ENCODE data around the gene HELQ. TPM values are rescaled to one million over a fixed set of nuclear protein-coding genes. Genes with fewer than 3 reads are reported as not detected.
"Not testable (repeated sequence)": the region's sequence is repeated elsewhere in the genome, so short reads cannot be mapped to it uniquely, and the experiment has no call there.

The HELQ gene, protein sequence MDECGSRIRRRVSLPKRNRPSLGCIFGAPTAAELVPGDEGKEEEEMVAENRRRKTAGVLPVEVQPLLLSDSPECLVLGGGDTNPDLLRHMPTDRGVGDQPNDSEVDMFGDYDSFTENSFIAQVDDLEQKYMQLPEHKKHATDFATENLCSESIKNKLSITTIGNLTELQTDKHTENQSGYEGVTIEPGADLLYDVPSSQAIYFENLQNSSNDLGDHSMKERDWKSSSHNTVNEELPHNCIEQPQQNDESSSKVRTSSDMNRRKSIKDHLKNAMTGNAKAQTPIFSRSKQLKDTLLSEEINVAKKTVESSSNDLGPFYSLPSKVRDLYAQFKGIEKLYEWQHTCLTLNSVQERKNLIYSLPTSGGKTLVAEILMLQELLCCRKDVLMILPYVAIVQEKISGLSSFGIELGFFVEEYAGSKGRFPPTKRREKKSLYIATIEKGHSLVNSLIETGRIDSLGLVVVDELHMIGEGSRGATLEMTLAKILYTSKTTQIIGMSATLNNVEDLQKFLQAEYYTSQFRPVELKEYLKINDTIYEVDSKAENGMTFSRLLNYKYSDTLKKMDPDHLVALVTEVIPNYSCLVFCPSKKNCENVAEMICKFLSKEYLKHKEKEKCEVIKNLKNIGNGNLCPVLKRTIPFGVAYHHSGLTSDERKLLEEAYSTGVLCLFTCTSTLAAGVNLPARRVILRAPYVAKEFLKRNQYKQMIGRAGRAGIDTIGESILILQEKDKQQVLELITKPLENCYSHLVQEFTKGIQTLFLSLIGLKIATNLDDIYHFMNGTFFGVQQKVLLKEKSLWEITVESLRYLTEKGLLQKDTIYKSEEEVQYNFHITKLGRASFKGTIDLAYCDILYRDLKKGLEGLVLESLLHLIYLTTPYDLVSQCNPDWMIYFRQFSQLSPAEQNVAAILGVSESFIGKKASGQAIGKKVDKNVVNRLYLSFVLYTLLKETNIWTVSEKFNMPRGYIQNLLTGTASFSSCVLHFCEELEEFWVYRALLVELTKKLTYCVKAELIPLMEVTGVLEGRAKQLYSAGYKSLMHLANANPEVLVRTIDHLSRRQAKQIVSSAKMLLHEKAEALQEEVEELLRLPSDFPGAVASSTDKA
- 15.3 TPM for total RNA-seq
- long read RNA-seq, transcript HELQ-202 (2 exons, 744 nt) = major isoform, 7 of 27 reads
- long read RNA-seq, partial matches to known transcripts = 8 of 27 reads
- long read RNA-seq, other reads (novel, unspliced or antisense) = 4 of 27 reads

DNA sequence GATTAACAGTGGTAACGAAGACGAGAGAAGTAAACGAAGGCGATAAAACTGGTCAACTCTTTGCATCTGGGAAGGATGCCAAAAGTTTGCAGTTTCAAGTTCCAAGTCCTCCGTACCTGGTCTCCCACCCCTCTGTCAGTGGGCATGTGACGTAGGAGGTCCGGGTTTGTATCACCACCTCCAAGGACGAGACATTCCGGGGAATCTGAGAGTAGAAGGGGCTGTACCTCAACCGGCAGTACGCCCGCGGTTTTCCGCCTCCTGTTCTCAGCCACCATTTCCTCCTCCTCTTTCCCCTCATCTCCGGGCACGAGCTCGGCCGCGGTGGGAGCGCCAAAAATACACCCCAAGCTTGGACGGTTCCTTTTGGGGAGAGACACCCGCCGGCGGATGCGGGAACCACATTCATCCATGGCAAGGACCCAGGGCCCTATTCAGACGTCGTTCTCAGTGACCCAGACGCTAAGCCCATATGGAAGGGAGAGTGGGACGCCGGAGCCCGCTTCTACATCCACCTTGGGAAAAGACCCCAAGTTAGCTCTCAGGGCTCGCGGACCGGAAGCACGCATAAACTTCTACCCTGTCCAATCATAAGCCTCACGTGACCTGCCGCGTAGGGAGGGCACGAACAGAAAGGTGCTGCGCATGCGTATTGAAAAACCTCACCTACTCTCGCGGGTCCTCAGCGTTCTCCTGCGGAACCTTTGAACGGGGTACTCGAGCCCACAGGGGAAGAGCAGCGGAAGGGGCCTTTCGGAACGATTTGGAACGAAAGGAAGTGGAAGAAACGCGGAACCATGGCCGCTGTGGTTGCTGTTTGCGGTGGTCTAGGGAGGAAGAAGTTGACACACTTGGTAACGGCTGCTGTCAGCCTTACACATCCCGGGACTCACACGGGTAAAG, at the start of gene HELQ, which contains the start of gene MRPS18C:
Gene HELQ, minus strand, starts transcription at position 543 of the 903 bp plus-strand sequence. Its CDS starts 130 bp downstream, at position 413.
Gene MRPS18C, plus strand, starts transcription at position 778 of the 903 bp plus-strand sequence. Its CDS starts 20 bp downstream, at position 798.
- peak; percentile 99 for ATAC-seq
- intact Hi-C loops (cut with micrococcal nuclease) = loop anchor here (10.0 kb wide), 1 partner anchor 171 kb away; the partner anchor contains the start of gene COQ2
- peak; percentile 94 for DNase-seq

DNA sequence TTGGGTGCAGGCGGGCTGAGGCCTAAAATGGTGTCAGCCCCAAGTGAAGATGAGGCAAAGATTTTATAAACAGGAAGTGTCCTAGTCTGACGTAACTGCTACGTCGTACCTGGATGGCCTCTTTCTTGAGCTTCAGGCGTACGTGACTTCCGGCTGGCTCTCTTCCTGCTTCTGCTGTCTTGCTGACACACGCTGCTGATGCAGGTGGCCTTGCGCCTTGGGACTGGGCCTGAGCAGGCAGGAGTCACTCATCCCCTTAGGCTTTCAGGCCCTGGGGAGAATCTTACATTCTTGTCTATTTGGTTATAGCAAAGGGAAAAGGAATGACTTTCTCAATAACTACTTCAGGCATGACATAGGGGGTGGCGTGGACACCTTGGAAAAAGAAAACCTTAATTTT, 49.4 kb upstream of the HELQ start:
- ATAC-seq = no peak
- intact Hi-C loops (cut with micrococcal nuclease) = no loop called here

DNA sequence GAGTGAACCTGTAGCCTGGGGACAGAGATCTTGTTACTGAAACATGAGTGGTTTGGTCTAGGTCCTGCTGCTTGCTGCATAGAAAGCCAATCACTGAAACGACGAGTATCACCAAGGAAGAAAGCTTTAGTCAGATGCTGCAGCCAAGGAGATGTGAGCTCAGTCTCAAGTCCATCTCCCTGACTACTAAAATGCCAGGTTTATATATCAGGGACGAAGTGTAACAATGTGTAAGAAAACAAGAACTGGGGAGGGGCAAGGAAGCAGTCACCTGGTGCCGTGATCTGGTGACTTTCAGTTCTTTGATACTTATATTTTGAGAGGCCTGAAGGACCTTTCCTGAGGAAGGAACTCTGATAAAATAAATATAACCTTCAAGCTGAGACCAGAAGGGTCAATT, 48.9 kb upstream of the HELQ start:
- intact Hi-C loops (cut with micrococcal nuclease) = no loop called here
- DNase-seq (no peak), ATAC-seq (no peak)

More for the DNA sequence above, 49.4 kb upstream of the HELQ start:
- DNase-seq = no peak

DNA sequence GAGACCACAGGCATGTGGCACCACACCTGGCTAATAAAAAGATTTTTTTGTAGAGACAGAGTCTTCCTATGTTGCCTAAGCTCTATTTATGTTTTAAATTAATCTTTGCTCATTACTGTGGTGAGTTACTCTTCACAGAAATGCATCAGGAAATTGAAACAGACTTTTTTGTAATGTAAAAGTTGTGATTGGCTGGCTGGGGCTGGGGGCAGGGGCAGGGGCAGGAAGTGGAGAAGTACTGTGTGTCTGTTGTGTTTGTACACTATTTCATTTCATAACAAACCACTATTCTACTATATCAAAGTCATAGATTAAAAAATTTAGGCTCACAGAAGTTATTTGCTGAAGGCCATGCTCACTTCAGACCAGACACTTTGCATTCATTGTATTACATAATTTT, 48.4 kb upstream of the HELQ start:
- no peak for ATAC-seq
- intact Hi-C loops (cut with micrococcal nuclease) = no loop called here

DNA sequence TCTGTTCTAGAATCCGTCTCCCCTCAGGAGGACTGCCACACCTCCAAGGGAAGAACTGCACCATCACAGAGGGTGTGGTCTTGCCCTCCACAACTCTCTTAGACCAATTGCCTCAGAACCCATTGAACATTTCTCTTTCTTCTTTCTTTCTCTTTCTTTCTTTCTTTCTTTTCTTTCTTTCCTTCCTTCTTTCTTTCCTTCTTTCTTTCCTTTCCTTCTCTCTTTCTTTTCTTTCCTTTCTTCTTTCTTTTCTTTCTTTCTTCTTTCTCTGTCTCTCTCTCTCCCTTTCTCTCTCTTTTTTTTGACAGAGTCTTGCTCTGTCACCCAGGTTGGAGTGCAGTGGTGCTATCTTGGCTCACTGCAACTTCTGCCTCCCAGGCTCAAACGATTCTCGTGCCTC, 46.0 kb upstream of the HELQ start:
- DNase-seq; ATAC-seq; intact Hi-C loops (cut with micrococcal nuclease): not testable (repeated sequence)

More for the DNA sequence above, 48.4 kb upstream of the HELQ start:
- DNase-seq = no peak

DNA sequence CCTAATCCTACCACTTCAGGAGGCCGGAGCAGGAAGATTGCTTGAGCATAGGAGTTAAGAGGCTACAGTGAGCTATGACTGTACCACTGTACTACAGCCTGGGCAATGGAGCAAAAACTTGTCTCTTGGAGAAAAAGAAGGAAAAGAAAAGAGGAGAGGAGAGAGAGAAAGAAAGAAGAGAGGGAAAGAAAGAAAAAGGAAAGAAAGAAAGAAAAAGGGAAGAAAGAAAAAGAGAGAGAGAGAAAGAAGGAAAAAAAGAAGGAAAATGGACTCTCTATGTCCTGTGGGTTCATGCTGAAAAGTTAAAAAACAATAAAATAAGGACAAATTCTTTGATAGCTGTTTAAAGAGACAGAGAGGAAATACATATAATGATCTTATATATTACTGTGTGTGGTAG, 42.6 kb upstream of the HELQ start:
- ATAC-seq = no peak
- intact Hi-C loops (cut with micrococcal nuclease) = no loop called here
- DNase-seq = no peak

DNA sequence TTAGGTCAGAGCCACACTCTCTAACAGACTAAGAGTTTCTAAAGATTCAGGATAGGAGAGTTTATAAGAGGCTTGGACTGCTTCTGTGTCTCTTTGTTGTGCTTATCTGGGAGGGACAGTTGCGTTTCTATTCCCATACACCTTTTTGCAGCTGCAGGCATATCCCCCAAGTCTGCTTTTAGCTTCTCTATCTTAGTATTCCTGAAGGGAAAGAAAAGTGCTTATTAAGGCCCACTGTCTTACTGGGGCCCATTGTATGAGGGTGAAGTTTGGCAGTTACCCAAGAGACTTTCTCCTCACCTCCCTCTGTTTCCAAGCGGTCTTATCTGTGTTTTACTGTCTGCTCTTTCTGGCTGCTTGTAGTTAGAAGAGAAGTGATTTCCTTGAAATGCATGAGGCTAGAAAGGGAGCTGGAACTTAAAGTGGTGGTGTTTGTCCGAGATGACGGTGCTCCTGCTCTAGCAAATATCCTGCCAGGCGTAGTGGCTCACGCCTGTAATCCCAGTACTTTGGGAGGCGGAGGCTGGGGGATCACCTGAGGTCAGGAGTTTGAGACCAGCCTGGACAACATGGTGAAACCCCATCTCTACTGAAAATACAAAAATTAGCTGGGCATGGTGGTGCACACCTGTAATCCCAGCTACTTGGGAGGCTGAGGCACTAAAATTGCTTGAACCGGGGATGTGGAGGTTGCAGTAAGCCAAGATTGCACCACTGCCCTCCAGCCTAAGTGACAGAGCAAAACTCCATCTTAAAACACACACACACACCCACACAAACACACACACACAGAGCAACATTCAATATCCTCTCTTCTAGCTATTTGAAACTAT, 40.7 kb upstream of the HELQ start:
- ATAC-seq; DNase-seq; intact Hi-C loops (cut with micrococcal nuclease): not testable (repeated sequence)

DNA sequence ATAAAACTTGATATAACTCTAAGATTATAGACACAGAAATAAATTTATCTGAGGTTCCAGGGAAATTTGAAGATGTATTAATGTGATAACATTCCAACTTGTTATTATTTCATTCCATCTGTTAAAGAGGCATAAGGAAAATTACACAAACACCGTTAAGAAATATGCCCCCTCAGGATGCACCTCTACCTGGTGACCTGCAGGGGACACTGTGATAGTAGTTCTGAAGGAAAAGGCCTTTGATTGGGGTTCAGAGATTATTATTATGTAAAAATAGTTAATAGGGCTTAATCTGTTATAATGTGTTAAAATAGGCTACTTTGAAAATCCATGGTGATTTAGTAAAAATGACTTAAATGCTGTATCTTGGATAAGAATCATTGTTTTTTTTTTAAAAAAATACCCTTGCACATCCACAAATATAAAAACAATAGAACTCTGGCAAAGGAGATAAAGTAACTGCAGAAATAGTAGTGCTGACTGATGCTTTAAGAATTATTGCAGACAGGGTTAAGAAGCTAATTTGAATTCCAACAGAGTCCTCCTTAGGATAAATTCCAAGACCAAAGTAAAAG, 35.3 kb upstream of the HELQ start:
- no peak for ATAC-seq
- no peak for DNase-seq
- intact Hi-C loops (cut with micrococcal nuclease) = no loop called here

DNA sequence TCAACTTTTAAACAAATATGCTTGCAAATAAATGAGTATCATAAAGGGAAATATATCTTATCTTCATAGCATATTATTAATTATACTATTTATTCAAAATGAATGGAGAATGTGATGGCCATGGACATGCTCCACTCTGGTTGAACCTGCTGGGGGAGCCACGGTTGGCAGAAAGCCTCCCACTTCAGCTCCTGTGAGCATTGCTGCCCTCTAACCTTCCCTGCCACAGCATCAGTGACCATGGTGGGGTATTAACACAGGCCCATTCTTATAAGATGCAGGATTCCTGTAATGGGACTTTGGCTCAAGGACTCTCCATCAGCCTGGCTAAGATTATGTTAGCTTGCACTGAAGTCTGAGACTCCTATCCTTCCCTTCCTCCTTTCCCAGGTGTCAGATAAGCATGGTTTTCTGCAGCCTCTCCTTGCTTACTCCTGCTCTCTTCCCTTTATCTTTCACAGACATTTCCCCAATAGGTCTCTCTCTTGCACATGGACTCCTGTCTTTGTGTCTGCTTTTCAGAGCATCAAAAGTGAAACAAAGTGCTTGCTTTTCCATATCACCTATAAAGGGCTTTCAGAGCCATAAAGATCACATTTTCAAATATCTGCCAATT, 34.2 kb upstream of the HELQ start:
- no peak for ATAC-seq

DNA sequence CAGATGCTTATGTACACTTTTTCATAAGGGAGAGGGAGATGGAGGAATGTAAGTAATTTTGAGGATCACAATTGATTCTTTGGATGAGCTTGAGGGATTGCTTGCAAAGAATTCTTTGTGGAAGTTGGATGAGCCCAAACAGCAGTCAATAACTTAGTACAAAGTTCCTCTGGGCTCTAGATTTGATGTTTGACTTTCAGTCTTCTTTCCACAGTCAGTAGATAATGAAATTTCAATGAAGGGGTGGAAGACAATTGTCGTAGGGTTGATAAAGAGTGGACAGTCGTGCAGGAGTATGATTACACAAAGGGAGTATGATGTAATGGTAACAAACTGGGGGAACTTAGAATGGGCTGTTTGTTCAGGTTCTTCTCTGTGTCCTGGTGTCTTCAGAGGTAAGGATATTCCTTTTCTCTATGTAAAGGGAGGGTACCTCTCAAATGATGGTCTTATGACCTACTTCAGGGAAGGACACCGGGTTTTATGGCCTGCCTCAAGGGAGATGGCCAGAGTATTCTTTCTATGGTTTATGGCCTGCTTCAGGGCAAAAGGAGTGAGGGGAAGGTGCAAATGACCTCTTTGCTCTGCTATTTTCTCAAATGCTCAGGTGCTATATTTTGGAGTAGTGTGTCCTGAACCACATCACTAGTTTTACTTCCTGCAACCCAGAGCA, 31.0 kb upstream of the HELQ start:
- ATAC-seq = no peak
- no peak for DNase-seq
- intact Hi-C loops (cut with micrococcal nuclease) = no loop called here

More for the DNA sequence above, 34.2 kb upstream of the HELQ start:
- intact Hi-C loops (cut with micrococcal nuclease) = no loop called here
- DNase-seq = no peak

DNA sequence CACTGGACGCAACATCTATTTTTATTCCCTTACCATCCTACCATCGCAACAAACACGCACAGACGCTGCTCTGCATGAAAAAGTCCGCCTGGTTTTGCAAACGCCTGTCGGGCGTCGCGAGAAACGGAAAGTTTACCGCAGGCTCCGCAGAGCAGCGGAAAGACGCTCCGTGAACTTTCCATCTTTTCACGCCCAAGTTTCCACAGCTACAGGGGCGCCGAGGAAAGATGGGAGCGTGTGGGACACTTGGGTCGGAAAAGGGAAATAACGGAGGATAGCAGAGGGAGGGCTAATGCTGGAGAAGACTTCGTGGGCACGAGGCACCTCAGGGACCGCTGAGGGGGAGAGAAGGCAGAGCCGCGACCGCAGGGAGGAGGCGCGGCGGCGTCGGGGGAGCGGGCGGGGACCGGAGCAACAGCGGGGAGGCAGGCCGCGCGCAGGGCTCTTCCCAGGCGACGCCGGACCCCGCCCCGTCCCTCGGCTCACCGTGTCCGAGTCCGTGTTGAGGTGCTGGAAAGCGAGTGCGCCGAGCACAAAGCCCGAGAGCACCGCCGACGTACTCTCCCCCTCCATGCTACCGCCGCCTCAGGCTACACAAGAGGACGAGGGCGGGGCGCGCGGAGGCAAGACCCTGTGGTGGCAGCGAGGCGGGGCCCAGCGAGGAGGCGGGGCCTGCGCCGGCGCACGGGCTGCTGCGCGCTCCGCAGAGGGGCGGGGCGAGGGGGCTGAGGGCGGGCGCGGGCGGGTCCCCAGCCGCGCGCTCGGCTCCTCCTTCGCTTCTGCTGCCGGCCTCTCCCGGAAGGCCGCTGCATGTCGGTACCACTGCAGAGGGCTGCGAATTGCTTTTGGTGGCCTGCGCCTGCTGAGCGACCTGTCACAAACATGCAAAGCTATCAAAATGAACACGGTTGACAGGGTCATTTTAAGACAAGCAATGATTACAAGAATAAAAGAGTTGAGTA, 29.2 kb upstream of the HELQ start, which contains the start of gene ABRAXAS1:
Gene ABRAXAS1, minus strand, starts transcription at position 601 of the 962 bp plus-strand sequence. Its CDS starts 28 bp downstream, at position 573.
- peak; percentile 100 for ATAC-seq
- peak; percentile 97 for DNase-seq
- intact Hi-C loops (cut with micrococcal nuclease) = no loop called here

DNA sequence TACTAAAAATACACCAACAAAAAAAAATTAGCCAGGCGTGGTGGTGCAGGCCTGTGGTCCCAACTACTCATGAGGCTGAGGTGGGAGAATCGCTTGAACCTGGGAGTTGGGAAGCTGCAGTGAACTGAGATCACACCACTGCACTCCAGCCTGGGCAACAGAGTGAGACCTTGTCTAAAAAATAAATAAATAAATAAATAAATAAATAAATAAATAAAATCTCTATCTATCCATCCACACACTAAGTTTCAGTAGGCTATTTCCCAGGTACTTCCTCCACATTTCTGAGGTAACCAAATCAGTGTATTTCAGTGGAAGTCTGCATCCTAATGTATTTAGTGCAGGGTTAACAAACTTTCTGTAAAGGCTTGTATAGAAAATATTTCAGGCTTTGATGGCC, 18.3 kb upstream of the HELQ start:
- ATAC-seq = no peak
- intact Hi-C loops (cut with micrococcal nuclease) = no loop called here
- DNase-seq = no peak

DNA sequence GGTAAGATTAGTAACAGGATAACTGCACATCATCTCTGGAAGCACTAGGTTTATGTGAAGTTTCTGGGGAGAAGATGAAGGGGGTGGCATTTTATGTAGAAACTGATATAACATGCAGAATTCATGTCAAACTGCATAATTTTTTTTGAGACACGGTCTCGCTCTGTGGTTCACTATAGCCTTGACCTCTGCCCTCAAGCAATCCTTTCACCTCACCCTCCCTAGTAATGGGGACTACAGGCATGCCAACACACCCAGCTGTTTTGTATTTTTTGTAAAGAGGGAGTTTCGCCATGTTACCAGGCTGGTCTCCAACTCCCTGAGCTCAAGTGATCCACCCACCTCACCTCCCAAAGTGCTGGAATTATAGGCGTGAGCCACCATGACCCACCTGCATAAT, 17.8 kb upstream of the HELQ start:
- intact Hi-C loops (cut with micrococcal nuclease) = no loop called here
- DNase-seq = no peak
- ATAC-seq = no peak

DNA sequence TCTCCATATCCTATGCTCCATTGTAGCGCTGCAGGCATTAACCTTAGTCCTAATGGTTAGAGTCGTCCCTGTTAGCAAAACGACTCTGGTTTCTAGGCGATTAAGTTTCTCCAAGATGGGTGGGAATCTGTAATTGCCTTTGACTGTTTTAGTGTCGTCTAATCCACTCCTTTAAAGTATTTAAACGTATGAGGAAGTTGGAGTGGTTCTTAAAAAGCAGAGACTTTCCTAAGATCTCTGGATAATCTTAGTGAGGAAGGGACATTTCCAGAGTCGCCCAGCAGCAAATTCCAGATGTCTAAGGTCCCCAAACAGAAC, 520 bp upstream of the HELQ start:
- DNase-seq (no peak), ATAC-seq (no peak)
- intact Hi-C loops (cut with micrococcal nuclease) = loop anchor here (10.0 kb wide), 1 partner anchor 171 kb away; the partner anchor contains the start of gene COQ2

DNA sequence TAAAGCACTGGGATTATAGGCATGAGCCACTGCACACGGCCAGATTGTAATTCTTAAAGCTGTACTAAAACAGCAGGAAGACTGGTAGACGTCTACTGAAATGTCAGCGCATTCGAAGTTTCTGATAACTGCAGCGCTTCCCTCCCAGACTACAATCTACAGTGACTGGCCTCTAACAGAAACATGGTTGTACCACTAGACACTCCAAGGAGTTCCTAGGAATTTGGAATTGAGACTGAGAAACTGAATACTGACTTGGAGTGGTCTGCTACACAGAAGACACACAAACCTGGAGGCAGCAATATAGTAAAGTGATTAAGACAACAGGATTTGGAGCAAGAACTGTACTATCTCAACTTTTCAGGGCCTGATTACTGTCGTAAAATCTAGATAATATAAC, 937 bp downstream of the HELQ start:
- DNase-seq = no peak
- ATAC-seq = no peak
- intact Hi-C loops (cut with micrococcal nuclease) = loop anchor here (10.0 kb wide), 1 partner anchor 170 kb away; the partner anchor contains the start of gene COQ2
